OCI-LY3 (cell line): ENCODE results near the gene RAB3GAP2.

ENCODE experiments used
- CTCF ChIP-seq: fragments of 200-600, 300-600 bp; sonication (generic); IDR thresholded peaks from 2 replicates; pipeline ENCODE4 v1.5.1; 2014; ENCODE audit warnings: antibody characterized with exemption, low read length, low read depth
- EZH2phosphoT487 ChIP-seq: fragments of 200-600 bp; shearing (Covaris generic); IDR thresholded peaks from 2 replicates; pipeline ENCODE4 v1.6.1; 2018; ENCODE audit warnings: antibody characterized with exemption, mixed run types, low read depth

- TF ChIP-seq CTCF (no peak), EZH2phosphoT487 (no peak)
These were observed 27.1 kb upstream of the RAB3GAP2 start for GRCh38 chr1:220299337-220299736.
